Karpas-422 (cell line): ENCODE measurements around the gene RFTN1. TPM values are rescaled to one million over a fixed set of nuclear protein-coding genes. Genes with fewer than 3 reads are reported as not detected.

Experiments
- DNase-seq: peaks from one replicate; pipeline ENCODE4 v3.0.0-alpha.2; 2015
- H2AFZ ChIP-seq: fragments of 200-600 bp; sonication (generic); 2 replicates; pipeline ENCODE4 v1.6.1; 2014; ENCODE audit warnings: antibody characterized with exemption, low read length, mixed read lengths
- H3K27ac ChIP-seq: fragments of 200-600 bp; sonication (generic); 2 replicates; pipeline ENCODE4 v1.5.1; 2014; ENCODE audit warnings: mild to moderate bottlenecking, low read length, moderate library complexity
- H3K27me3 ChIP-seq: fragments of 200-600 bp; sonication (generic); 2 replicates; pipeline ENCODE4 v1.6.1; 2014; ENCODE audit warnings: low read length, mixed read lengths
- H3K36me3 ChIP-seq: fragments of 200-600 bp; sonication (generic); 2 replicates; pipeline ENCODE4 v1.6.1; 2014; ENCODE audit warnings: low read length, mixed read lengths; ENCODE audit not compliant: insufficient read depth
- H3K4me1 ChIP-seq: fragments of 200-600 bp; sonication (generic); 2 replicates; pipeline ENCODE4 v1.6.1; 2014; ENCODE audit warnings: mild to moderate bottlenecking, low read length, mixed read lengths
- H3K4me2 ChIP-seq: fragments of 200-600 bp; sonication (generic); 2 replicates; pipeline ENCODE4 v1.6.1; 2014; ENCODE audit warnings: low read length, low read depth, mild to moderate bottlenecking; ENCODE audit not compliant: poor library complexity, severe bottlenecking
- H3K4me3 ChIP-seq: fragments of 200-600 bp; sonication (generic); 2 replicates; pipeline ENCODE4 v1.5.1; 2014; ENCODE audit warnings: mild to moderate bottlenecking, antibody characterized with exemption, low read length, mixed read lengths
- H3K79me2 ChIP-seq: fragments of 200-600 bp; sonication (generic); 2 replicates; pipeline ENCODE4 v1.6.1; 2014; ENCODE audit warnings: mild to moderate bottlenecking, low read length, mixed read lengths
- H3K9ac ChIP-seq: fragments of 200-600 bp; sonication (generic); 2 replicates; pipeline ENCODE4 v1.6.0; 2014; ENCODE audit warnings: low read length
- H3K9me2 ChIP-seq: fragments of 200-600 bp; sonication (generic), shearing (Covaris generic); replicated peaks from 2 replicates; pipeline ENCODE4 v1.6.0; 2014; ENCODE audit warnings: mild to moderate bottlenecking, low read length, moderate library complexity; ENCODE audit not compliant: insufficient read depth
- H3K9me3 ChIP-seq: fragments of 300-700, 200-600 bp; sonication (generic); 2 replicates; pipeline ENCODE4 v1.6.1; 2014; ENCODE audit warnings: low read length, mixed read lengths
- H4K20me1 ChIP-seq: fragments of 200-600 bp; sonication (generic); 2 replicates; pipeline ENCODE4 v1.6.1; 2014; ENCODE audit warnings: mild to moderate bottlenecking, antibody characterized with exemption, low read length, low read depth; ENCODE audit not compliant: insufficient read depth
- total RNA-seq: library from RNA; depleted of rRNA; stranded (reverse); fragments of >200 nt; shearing (Covaris generic); gene quantifications from 2 replicates; pipeline ENCODE4 v1.2.3, GENCODE V29; 2014; ENCODE audit warnings: low replicate concordance

The RFTN1 gene
- total RNA-seq, 1 experiment from 2014 or later, result 291 TPM

DNA sequence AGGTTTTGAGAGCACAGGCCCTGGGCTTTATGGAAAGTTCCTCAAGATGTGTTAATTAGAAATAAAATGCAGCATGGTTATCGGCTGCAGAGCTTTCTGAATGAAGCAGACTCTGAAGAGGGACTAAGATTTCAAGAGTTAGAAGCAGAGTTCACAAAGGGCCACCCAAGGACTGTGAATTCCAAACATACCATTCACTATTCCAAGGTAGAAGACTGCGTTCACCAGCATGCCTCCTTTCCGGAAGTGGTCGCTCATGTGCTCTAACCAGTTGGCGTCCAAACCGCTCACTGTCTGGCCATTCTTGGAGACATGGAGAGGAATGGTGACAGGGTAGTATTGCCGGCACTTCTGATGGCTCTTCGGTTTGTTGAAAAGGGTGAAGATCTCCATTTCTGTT is 143.6 kb downstream of the RFTN1 start:
- H3K9me3 ChIP-seq, result no peaks in the 10 kb centered on the region
- H3K4me3 ChIP-seq, result no peak overlapping the region
- peaks cover 50% of the 10 kb centered on the region for H3K79me2 ChIP-seq
- H2AFZ ChIP-seq, result no peak overlapping the region
- no peaks in the 10 kb centered on the region for H3K27me3 ChIP-seq
- H3K9me2 ChIP-seq, result no peaks in the 10 kb centered on the region
- DNase-seq, result no peak
- H3K9ac ChIP-seq, result no peak overlapping the region
- H3K27ac ChIP-seq, result peak overlapping the region; percentile 98
- peaks cover 100% of the 10 kb centered on the region for H3K4me1 ChIP-seq
- H3K4me2 ChIP-seq, result no peak overlapping the region
- H4K20me1 ChIP-seq, result no peaks in the 10 kb centered on the region; the same call in 1 of the 2 replicates
- peaks cover 25% of the 10 kb centered on the region for H3K36me3 ChIP-seq

DNA sequence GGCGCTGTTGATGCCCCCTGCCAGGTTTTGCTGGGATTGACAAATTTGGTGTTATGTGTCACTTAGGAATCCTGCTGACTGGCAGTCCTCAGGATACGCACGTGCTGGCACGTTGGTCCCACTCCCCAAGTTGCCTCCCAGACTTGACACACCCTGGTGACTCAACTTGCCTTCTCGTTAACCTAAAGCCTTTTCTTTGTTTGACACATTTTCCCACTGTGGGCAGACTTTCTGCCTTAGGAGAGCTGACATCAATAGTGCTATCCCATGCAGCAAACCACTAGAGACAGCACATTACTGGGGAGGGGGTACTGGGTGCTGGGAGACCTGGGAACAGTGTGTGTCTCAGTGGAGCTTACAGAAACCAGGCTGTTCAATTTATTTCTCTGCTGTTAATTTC is 144.2 kb downstream of the RFTN1 start:
- no peaks in the 10 kb centered on the region for H3K27me3 ChIP-seq

DNA sequence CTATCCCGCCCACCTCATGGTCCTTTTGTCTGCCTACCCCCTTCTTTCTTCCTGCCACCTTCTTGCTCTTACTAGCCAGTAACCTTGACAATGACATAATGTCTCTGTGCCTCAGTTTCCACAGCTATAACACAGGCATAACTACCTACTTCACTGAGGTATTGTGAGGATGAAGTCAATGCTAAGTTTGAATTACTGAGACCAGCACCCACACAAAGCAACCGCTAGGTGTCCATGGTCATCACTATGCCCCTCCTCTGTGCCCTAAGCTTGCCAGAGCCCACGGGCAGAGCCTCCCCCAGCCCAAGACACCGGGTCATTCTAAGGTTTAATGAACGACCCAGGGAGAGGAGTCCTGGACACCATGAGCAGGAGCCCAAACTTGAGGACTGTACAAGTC is 146.9 kb downstream of the RFTN1 start:
- H3K4me3 ChIP-seq, result no peak overlapping the region
- H3K79me2 ChIP-seq, result peaks cover 65% of the 10 kb centered on the region
- no peaks in the 10 kb centered on the region for H3K27me3 ChIP-seq
- no peaks in the 10 kb centered on the region; the same call in 1 of the 2 replicates for H4K20me1 ChIP-seq
- peak; percentile 73 for DNase-seq
- H3K36me3 ChIP-seq, result peaks cover 57% of the 10 kb centered on the region
- peak overlapping the region; percentile 62 for H3K9ac ChIP-seq
- peaks cover 100% of the 10 kb centered on the region for H3K4me1 ChIP-seq
- no peaks in the 10 kb centered on the region for H3K9me3 ChIP-seq
- H3K9me2 ChIP-seq, result no peaks in the 10 kb centered on the region
- H3K27ac ChIP-seq, result peak overlapping the region; percentile 98
- no peak overlapping the region for H2AFZ ChIP-seq
- peak overlapping the region; percentile 58 for H3K4me2 ChIP-seq

More for the DNA sequence above, 144.2 kb downstream of the RFTN1 start:
- Histone ChIP-seq H3K27ac (peak overlapping the region; percentile 98), H3K4me3 (no peak overlapping the region), H3K4me1 (peaks cover 100% of the 10 kb centered on the region), H3K9ac (no peak overlapping the region), H3K36me3 (peaks cover 31% of the 10 kb centered on the region), H3K9me2 (no peaks in the 10 kb centered on the region), H3K9me3 (no peaks in the 10 kb centered on the region), H3K79me2 (peaks cover 54% of the 10 kb centered on the region), H4K20me1 (no peaks in the 10 kb centered on the region; the same call in 1 of the 2 replicates), H2AFZ (no peak overlapping the region), H3K4me2 (no peak overlapping the region)
- no peak for DNase-seq

DNA sequence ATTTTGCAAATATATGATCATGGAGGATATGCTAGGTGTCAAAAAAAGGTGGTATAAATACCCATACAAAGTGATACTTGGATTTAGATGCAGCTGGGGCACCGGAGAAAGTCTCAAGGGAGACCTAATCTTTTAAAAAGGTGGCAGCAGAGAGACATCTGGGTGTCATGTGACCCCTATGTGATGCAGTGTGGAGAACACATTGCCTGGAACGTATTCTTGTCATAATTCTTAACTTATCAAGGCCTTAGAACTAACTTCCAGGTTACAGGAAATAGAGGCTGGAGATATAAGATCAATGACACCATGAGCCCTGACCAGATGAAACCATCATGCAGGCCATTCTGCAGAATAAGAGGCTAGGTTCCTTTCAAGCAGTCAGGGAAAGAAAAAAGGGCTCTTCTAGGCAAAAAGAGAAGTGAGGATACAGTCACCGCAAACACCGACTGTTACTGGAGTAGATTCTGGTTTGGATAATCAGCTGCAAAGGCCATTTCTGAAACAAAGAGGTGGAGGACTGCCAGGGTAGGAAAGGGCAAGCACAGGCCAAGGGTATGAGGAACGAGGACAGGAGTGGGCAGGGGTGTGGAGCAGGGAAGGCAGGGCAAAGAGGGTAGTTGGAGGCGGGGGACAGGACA is 147.9 kb downstream of the RFTN1 start:
- DNase-seq, result peak; percentile 92
- H3K36me3 ChIP-seq, result peaks cover 61% of the 10 kb centered on the region

GRCh38 chr3:16364963-16365362 is 148.5 kb downstream of the RFTN1 start:
- H3K27ac ChIP-seq, result peak overlapping the region; percentile 98
- peak overlapping the region; percentile 61 for H3K4me2 ChIP-seq
- H3K4me3 ChIP-seq, result peak overlapping the region; percentile 29; the same call in 1 of the 2 replicates
- H3K9me2 ChIP-seq, result no peaks in the 10 kb centered on the region
- DNase-seq, result no peak
- no peak overlapping the region for H2AFZ ChIP-seq
- H3K4me1 ChIP-seq, result peaks cover 100% of the 10 kb centered on the region
- H3K36me3 ChIP-seq, result peaks cover 59% of the 10 kb centered on the region
- no peaks in the 10 kb centered on the region for H3K9me3 ChIP-seq
- peaks cover 64% of the 10 kb centered on the region for H3K79me2 ChIP-seq
- H4K20me1 ChIP-seq, result no peaks in the 10 kb centered on the region; the same call in 1 of the 2 replicates
- peak overlapping the region; percentile 49 for H3K9ac ChIP-seq
- no peaks in the 10 kb centered on the region for H3K27me3 ChIP-seq

More for the DNA sequence above, 147.9 kb downstream of the RFTN1 start:
- H3K79me2 ChIP-seq, result peaks cover 65% of the 10 kb centered on the region
- peak overlapping the region; percentile 58 for H3K4me2 ChIP-seq
- peaks cover 100% of the 10 kb centered on the region for H3K4me1 ChIP-seq
- no peak overlapping the region for H2AFZ ChIP-seq
- H3K9me2 ChIP-seq, result no peaks in the 10 kb centered on the region
- peak overlapping the region; percentile 98 for H3K27ac ChIP-seq
- H4K20me1 ChIP-seq, result no peaks in the 10 kb centered on the region; the same call in 1 of the 2 replicates
- 0 out of 2 replicates have a peak overlapping the region, but pooled peaks have one; percentile 9 for H3K4me3 ChIP-seq
- no peaks in the 10 kb centered on the region for H3K27me3 ChIP-seq
- H3K9me3 ChIP-seq, result no peaks in the 10 kb centered on the region
- peak overlapping the region; percentile 62 for H3K9ac ChIP-seq

- H3K27ac ChIP-seq, result peak overlapping the region; percentile 98
- DNase-seq, result no peak
- H4K20me1 ChIP-seq, result no peaks in the 10 kb centered on the region; the same call in 1 of the 2 replicates
- peaks cover 62% of the 10 kb centered on the region for H3K79me2 ChIP-seq
- peak overlapping the region; percentile 61 for H3K4me2 ChIP-seq
- no peaks in the 10 kb centered on the region for H3K27me3 ChIP-seq
- no peak overlapping the region for H3K4me3 ChIP-seq
- no peak overlapping the region for H2AFZ ChIP-seq
- H3K4me1 ChIP-seq, result peaks cover 99% of the 10 kb centered on the region
- no peaks in the 10 kb centered on the region for H3K9me3 ChIP-seq
- H3K9me2 ChIP-seq, result no peaks in the 10 kb centered on the region
- H3K9ac ChIP-seq, result no peak overlapping the region; the same call in 1 of the 2 replicates
- H3K36me3 ChIP-seq, result peaks cover 56% of the 10 kb centered on the region
Measured at GRCh38 chr3:16364323-16364722, 149.2 kb downstream of the RFTN1 start.

- H3K9me2 ChIP-seq, result no peaks in the 10 kb centered on the region
- no peaks in the 10 kb centered on the region; the same call in 1 of the 2 replicates for H4K20me1 ChIP-seq
- peak overlapping the region; percentile 98 for H3K27ac ChIP-seq
Measured at GRCh38 chr3:16363636-16364035, 149.9 kb downstream of the RFTN1 start.

DNA sequence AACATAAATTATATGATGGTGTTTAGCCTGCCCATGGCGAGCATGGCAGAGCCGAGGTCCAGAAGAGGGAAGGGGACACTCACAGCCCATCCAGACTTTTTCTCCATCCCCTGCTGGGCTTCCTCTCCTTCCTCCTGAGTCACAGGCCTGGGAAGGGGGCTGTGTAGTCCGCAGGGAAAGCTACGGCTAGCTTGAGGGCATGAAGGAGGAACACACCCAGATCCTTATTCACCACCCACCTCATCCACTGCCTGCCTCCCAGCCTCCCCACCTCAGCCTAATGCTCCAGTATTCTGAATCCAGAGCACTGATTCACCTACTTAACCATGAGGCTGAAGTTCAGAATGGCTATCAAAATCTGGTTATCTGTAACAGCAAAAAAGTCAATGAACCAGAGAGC is 150.7 kb downstream of the RFTN1 start:
- Histone ChIP-seq H3K4me1 (peaks cover 98% of the 10 kb centered on the region), H3K9ac (no peak overlapping the region), H3K4me2 (no peak overlapping the region), H3K36me3 (peaks cover 63% of the 10 kb centered on the region), H3K27ac (peak overlapping the region; percentile 98), H3K4me3 (no peak overlapping the region), H2AFZ (no peak overlapping the region), H4K20me1 (no peaks in the 10 kb centered on the region; the same call in 1 of the 2 replicates), H3K27me3 (no peaks in the 10 kb centered on the region), H3K79me2 (peaks cover 69% of the 10 kb centered on the region), H3K9me3 (no peaks in the 10 kb centered on the region), H3K9me2 (no peaks in the 10 kb centered on the region)
- DNase-seq, result no peak

More at GRCh38 chr3:16363636-16364035, 149.9 kb downstream of the RFTN1 start:
- H3K36me3 ChIP-seq, result peaks cover 54% of the 10 kb centered on the region
- no peaks in the 10 kb centered on the region for H3K27me3 ChIP-seq
- no peaks in the 10 kb centered on the region for H3K9me3 ChIP-seq
- peaks cover 60% of the 10 kb centered on the region for H3K79me2 ChIP-seq
- H3K4me2 ChIP-seq, result no peak overlapping the region
- no peak for DNase-seq
- H3K4me1 ChIP-seq, result peaks cover 98% of the 10 kb centered on the region
- H3K9ac ChIP-seq, result no peak overlapping the region
- no peak overlapping the region for H2AFZ ChIP-seq
- no peak overlapping the region for H3K4me3 ChIP-seq
